ENCODE results near the gene MAPK8IP2.

GRCh38 chr22:50613291-50613981, 12.8 kb downstream of the MAPK8IP2 start:
- TF ChIP-seq CTCF (IDR thresholded peaks at IDR 0.05) (peak in 3 of 4 donors; percentile 29 to 45 (median 37)), POLR2A (IDR thresholded peaks at IDR 0.05) (peak; percentile 41)

Data from right lobe of liver (tissue), 4 donors.